ENCODE results near the gene KCNK15.

DNA sequence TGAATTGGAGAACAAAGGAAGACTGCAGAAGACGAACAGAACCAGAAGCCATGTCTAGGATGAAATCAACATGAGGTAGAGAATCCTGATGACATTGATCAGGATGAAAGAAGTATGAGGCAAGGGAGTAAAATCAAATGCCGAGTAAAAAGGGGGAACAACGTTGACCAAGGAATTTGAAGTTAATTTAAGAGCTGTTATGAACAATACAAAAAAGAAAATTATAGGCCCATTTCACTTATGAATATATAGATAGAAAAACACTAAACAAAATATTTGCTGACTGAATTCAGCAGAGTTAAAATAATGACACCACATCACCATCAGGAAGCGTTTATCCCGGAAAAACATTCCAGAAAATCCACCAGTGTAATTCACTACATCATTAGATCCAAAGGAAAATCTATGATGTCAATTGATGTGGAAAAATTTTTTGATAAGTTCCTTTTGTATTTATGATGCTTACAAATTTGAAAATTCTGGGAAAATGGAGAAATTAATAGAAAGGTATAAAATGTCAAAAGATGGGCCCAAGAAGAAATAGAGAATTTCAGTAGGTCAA is 38.6 kb upstream of the KCNK15 start:
- TF ChIP-seq, protein P1, sequence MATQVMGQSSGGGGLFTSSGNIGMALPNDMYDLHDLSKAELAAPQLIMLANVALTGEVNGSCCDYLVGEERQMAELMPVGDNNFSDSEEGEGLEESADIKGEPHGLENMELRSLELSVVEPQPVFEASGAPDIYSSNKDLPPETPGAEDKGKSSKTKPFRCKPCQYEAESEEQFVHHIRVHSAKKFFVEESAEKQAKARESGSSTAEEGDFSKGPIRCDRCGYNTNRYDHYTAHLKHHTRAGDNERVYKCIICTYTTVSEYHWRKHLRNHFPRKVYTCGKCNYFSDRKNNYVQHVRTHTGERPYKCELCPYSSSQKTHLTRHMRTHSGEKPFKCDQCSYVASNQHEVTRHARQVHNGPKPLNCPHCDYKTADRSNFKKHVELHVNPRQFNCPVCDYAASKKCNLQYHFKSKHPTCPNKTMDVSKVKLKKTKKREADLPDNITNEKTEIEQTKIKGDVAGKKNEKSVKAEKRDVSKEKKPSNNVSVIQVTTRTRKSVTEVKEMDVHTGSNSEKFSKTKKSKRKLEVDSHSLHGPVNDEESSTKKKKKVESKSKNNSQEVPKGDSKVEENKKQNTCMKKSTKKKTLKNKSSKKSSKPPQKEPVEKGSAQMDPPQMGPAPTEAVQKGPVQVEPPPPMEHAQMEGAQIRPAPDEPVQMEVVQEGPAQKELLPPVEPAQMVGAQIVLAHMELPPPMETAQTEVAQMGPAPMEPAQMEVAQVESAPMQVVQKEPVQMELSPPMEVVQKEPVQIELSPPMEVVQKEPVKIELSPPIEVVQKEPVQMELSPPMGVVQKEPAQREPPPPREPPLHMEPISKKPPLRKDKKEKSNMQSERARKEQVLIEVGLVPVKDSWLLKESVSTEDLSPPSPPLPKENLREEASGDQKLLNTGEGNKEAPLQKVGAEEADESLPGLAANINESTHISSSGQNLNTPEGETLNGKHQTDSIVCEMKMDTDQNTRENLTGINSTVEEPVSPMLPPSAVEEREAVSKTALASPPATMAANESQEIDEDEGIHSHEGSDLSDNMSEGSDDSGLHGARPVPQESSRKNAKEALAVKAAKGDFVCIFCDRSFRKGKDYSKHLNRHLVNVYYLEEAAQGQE (IDR thresholded peaks at IDR 0.05; ENCODE audit: borderline replicate concordance) = no peak
- TF ChIP-seq, protein P1 (CRISPR knock-in tag; IDR thresholded peaks at IDR 0.05; ENCODE audit: low read depth) = no peak
- no peak for TF ChIP-seq ZFP36 (IDR thresholded peaks at IDR 0.05; ENCODE audit: low read depth, low read length, partially characterized antibody)
- TF ChIP-seq MXI1 (IDR thresholded peaks at IDR 0.05; ENCODE audit: low read depth, low read length) = no peak
- TF ChIP-seq, protein P2, sequence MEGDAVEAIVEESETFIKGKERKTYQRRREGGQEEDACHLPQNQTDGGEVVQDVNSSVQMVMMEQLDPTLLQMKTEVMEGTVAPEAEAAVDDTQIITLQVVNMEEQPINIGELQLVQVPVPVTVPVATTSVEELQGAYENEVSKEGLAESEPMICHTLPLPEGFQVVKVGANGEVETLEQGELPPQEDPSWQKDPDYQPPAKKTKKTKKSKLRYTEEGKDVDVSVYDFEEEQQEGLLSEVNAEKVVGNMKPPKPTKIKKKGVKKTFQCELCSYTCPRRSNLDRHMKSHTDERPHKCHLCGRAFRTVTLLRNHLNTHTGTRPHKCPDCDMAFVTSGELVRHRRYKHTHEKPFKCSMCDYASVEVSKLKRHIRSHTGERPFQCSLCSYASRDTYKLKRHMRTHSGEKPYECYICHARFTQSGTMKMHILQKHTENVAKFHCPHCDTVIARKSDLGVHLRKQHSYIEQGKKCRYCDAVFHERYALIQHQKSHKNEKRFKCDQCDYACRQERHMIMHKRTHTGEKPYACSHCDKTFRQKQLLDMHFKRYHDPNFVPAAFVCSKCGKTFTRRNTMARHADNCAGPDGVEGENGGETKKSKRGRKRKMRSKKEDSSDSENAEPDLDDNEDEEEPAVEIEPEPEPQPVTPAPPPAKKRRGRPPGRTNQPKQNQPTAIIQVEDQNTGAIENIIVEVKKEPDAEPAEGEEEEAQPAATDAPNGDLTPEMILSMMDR (IDR thresholded peaks at IDR 0.05 in 2 of 3, conservative IDR thresholded peaks at IDR 0.05 in 1 of 3; ENCODE audit: insufficient read depth in 2 of 3, low read depth in 1 of 3, low read length in 3 of 3) = no peak
- no peak for TF ChIP-seq SRSF1 (IDR thresholded peaks at IDR 0.05; ENCODE audit: low read depth, low read length)
- no peak for TF ChIP-seq SMC3 (conservative IDR thresholded peaks at IDR 0.05; ENCODE audit: insufficient read depth, low read depth, low read length)
- no peak for TF ChIP-seq NBN (IDR thresholded peaks at IDR 0.05; ENCODE audit: low read depth)
